ENCODE results near the gene LYRM2.
A peak's percentile ranks its signal among the peaks of the same experiment; 100 is the strongest.
"Not testable (repeated sequence)": the region's sequence is repeated elsewhere in the genome, so short reads cannot be mapped to it uniquely, and the experiment has no call there.

Gene LYRM2

DNA sequence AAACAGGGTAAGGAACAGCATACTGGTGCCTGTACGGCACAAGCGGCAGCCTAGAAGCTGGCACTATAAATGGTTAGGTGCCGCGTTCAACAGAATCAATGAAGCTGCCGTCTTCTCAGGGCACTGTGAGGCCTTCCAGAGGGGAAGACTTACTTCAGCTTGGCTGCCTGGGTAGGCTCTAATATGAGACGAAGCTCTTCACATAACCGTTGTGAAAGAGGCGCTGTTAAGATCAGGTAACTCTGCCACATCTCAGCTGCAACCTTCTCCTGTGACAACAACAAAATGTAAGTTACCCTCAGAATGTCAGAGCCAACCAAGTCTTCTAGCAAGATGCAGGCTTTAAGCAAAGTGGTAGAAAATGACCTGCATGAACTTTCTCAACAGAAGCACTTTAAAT, 12.0 kb upstream of the LYRM2 start:
- no peak for FAIRE-seq
- DNase-seq (ENCODE audit: extremely low spot score, insufficient read length, low read depth) = no peak

DNA sequence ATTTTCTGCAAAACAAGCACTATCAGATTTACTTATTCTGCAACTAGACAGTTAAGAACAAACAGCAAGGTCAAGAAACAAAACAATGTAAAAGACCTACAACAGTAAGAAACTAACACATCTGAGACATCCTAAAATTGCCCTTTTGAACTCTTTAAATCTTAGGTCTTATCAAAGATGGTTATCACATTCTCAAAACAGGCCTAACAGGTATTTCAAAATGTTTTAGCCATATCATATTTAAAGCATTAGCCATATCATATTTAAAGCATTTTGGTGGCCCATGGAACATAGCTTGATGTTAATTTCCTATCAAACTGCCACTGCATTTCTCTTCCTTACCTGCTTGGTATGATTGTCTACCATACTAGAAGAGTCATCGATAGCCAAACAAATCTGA, 11.1 kb upstream of the LYRM2 start:
- FAIRE-seq = no peak
- DNase-seq (ENCODE audit: extremely low spot score, insufficient read length, low read depth) = no peak

DNA sequence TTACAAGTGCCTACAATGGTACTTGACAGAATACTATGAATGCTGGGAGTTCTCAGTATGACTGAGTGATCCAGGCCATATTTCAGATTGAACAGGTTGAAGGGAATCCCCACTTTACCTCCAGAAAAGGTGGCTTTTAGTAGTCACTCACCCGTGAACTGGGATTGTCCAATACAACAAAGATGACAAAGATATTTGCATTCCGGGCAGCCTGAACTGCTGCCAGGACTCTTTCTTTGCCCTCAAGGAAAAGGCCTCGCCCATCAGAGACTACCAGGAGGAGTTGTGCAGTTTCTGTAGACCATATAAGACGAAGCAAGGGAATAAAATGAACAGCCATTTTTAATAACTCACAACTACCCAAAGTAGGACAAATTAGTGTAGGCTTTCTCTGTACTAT, 6.3 kb upstream of the LYRM2 start:
- FAIRE-seq = no peak

DNA sequence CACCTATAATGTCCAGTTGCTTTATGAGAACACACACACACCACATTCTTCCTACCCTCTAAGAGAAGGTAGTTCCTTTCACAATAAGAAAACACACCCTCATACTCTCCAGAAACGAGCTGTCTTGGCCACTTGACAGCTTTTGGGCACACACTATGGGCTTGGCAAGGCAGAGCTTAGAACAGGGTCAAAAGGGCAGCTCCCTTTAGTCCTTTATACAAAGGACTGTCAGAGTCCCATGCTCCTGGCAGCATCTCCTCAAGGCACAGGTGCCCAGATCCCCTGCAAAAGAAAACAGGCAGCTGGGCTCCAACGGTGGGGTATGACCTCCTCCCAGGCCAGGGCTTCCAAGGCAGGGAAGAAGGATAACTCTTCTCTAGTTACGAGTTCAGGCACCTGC, 4.9 kb upstream of the LYRM2 start:
- DNase-seq (ENCODE audit: extremely low spot score, insufficient read length, low read depth) (no peak), FAIRE-seq (no peak)

More for the DNA sequence above, 6.3 kb upstream of the LYRM2 start:
- DNase-seq (ENCODE audit: extremely low spot score, insufficient read length, low read depth) = no peak

DNA sequence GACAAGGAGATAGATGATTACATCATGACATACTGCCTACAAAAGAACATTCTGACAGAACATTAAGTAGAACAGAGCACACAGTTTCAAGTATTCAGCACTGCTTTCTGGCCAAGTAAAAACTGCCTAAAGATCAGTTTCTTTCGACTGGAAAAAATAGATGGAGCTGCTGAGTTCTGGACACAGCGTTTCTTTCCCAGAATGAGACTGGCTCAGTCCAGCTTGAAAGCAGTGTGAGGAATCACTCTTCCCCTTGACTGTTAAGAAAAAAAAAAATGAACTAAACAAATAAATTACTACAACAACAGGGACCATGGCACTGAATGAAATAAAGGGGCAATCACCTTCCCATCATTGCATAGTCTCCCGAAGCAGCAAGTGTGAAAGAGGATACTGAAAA, 4.4 kb upstream of the LYRM2 start:
- FAIRE-seq (no peak), DNase-seq (ENCODE audit: extremely low spot score, insufficient read length, low read depth) (no peak)

DNA sequence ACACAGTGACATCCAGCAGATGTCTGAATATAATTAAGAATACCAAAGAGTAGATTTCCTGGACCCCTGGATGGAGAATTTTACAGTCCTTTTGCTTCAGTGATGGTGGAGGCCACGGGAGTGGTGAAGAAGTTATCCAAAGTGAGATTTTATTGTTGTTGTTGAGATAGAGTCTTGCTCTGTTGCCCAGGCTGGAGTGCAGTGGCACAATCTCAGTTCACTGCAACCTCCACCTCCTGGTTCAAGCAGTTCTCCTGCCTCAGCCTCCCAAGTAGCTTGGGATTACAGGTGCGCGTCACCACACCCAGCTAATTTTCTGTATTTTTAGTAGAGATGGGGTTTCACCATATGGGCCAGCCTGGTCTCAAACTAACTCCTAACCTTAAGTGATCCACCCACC, 3.0 kb upstream of the LYRM2 start:
- DNase-seq (ENCODE audit: extremely low spot score, insufficient read length, low read depth); FAIRE-seq: not testable (repeated sequence)

DNA sequence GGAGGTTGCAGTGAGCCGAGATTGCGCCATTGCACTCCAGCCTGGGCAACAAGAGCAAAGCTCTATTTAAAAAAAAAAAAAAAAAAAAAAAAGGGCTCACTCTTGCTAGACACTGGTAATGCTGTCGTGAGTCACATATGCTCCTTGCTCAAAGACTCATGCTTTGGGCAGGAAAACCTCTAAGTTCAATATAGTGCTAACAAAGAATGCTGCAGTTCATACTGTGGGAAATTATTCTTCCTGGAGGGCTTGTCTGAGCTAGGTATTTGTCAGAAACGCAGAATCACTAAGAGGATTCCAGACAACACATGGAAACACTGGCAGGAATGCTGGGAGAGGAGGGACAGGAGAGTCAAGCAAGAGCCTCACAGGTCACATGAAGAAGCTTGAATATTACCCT, 2.3 kb upstream of the LYRM2 start:
- DNase-seq (ENCODE audit: extremely low spot score, insufficient read length, low read depth) (no peak), FAIRE-seq (no peak)

DNA sequence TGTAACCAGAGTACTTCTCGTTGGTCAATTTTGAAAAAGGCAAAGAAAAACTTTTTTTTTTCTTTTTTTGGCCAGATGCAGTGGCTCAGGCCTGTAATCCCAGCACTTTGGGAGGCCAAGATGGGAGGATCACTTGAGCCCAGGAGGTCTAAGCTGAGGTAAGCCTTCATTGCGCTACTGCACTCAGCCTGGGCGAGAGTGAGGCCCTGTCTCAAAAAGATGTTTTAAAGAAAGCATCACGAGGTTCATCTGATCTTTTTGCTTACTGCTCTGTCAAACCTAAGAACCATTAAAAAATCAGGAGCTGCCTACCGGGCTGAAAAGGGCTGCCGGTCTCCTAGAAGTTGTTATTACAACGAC, 607 bp downstream of the LYRM2 start:
- DNase-seq (ENCODE audit: extremely low spot score, insufficient read length, low read depth) = no peak
- no peak for FAIRE-seq

DNA sequence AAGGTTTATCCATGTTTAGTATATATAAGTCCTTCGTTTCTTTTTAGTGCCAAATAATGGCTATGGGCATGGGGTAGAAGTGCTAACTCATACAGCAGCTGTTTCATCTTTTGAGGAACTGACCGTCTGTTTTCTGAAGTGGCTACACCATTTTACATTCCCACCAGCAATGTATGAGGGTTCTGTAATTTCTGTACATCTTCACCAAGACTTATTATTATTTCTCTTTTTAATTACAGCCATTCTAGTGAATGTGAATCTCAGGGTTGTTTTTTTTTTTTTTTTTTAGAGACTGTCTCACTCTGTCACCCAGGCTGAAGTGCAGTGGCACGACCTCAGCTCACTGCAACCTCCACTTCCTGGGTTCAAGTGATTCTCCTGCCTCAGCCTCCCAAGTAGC, 2.1 kb downstream of the LYRM2 start:
- not testable (repeated sequence) for FAIRE-seq; DNase-seq (ENCODE audit: extremely low spot score, insufficient read length, low read depth)

DNA sequence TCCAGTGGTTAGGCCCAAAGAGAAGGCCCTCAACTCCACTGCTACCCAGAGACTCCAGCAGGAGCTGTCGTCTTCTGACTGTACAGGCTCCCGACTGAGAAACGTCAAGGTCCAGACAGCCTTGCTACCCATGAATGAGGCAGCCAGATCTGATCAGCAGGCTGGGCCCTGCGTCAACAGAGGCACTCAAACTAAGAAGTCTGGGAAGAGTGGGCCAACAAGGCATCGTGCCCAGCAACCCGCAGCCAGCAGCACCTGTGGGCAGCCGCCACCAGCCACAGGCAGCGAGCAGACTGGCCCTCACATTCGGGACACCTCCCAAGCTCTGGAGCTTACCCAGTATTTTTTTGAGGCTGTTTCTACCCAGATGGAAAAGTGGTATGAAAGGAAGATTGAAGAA, 8.1 kb downstream of the LYRM2 start:
- FAIRE-seq = no peak
- no peak for DNase-seq (ENCODE audit: extremely low spot score, insufficient read length, low read depth)

DNA sequence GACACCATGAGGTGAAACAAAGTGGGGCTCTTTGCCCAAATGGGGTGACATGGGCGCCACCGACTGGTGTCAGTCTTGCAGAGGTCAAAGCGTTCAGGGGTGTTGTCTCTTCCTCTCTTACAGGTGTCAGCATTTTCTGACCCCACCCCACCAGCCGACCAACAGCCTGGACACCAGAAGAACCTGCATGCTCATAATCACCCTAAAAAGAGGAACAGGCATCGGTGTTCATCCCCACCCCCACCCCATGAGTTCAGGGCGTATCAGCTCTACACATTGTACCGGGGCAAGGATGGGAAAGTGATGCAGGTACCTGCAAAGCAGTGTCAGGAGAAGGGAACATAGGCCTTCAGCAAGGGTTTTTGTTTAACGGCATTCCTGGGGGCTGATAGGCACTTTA, 14.8 kb downstream of the LYRM2 start:
- FAIRE-seq = no peak
- no peak for DNase-seq (ENCODE audit: extremely low spot score, insufficient read length, low read depth)

DNA sequence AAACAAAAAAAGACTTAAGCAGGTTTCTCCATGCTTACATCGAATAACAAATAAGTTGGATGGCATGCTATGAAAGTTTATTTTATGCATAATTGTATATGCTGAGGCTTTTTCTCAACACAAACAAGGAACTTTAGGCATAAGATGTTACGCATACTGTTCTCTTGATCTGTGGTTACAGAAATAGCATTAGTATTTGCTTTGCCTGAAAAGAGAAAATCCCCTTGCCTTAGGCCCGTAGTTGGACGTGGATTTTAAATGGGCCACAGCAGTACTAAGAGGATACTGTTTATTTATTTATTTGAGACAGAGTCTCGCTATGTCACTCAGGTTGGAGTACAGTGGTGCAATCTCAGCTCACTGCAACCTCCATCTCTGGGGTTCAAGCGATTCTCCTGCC, 19.0 kb downstream of the LYRM2 start:
- no peak for FAIRE-seq
- DNase-seq (ENCODE audit: extremely low spot score, insufficient read length, low read depth) = no peak

DNA sequence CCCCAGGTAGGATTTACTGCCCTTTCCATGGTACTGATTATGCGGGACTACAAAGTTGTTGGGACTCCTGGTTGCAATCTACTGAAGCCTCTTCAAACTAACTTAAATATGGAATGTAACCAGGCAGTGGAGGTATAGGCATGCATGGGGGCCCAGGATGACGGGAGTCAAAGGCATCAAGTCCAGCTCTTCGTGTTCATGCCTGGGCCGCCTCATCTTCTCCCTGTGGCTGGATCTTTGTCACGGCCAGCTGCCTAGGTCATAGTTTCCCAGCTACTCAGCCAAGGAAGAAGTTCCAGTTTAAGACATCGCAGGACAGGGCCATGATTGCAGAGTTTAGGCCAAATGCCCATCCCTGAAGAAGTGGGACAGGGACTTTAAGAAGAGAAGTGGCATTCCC, 20.5 kb downstream of the LYRM2 start:
- FAIRE-seq (no peak), DNase-seq (ENCODE audit: extremely low spot score, insufficient read length, low read depth) (no peak)

DNA sequence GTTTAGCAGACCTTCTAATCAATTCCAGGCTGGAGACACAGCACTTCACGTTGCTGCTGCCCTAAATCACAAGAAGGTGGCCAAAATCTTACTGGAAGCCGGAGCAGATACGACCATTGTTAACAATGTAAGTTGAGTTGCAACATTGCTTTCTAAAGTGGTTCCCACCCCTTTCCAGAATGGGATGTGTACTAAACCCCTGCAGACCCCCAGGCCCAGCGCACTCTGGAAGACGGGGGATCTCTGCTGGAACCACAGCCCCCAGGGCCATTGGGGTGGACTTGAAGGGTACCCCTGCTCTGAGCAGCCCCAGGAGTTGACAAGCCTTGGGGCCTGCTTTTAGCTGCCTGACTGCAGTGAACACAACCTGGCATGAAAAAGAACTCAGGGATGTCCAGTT, 22.0 kb downstream of the LYRM2 start:
- DNase-seq (ENCODE audit: extremely low spot score, insufficient read length, low read depth) (no peak), FAIRE-seq (no peak)

DNA sequence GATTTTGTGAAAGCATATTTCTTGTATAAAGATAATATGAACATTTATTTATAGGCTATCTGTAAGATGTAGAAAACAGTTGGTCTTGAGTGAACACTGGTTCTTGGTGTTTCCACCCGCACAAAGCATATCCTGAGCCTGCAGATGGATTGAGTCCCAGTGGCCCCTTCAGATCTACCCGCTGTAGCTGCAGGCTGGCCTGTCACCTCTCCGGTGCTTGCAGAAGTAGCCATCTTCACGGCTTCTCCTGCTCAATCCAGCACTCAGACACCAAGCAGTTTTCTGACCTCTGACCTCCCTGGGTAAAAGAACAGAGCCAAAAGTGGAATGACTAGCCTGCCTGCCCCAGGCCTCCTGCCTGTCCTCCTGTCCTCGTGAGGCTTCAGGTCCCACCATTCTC, 22.7 kb downstream of the LYRM2 start:
- no peak for FAIRE-seq
- DNase-seq (ENCODE audit: extremely low spot score, insufficient read length, low read depth) = no peak

DNA sequence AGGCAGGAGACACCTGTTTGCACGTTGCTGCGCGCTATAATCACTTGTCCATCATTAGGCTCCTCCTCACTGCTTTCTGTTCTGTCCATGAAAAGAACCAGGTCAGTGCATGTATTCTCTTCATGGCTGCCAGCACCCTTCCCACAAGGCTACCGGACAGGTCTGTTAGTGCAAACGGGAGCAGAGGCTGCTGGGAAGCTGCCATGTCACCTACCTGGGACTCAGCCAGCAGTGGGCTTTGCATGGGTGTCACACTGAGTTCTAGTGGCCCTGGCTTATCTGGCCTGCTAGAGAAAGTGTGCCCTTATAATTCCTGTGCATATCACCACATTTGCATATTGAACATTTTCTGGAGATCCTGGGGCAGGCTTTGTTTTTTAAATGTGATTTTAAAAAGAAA, 24.8 kb downstream of the LYRM2 start:
- no peak for FAIRE-seq
- no peak for DNase-seq (ENCODE audit: extremely low spot score, insufficient read length, low read depth)

DNA sequence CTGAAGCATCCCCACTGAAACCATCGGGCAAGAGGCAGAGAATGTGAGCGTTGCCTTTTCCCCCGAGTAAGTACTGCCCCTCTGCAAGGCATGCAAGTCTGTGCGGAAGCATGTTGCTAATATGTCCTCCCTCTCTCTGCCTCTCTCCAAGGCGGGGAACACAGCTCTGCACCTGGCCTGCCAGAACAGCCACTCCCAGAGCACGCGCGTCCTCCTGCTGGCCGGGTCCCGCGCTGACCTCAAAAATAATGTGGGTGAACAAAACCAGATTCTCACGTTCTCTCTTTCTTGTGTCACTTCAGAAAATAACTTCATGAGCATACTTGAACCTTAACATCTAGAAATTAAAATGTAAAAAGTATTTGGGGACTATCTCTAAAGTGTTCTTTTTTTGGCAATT, 26.4 kb downstream of the LYRM2 start:
- FAIRE-seq (no peak), DNase-seq (ENCODE audit: extremely low spot score, insufficient read length, low read depth) (no peak)

DNA sequence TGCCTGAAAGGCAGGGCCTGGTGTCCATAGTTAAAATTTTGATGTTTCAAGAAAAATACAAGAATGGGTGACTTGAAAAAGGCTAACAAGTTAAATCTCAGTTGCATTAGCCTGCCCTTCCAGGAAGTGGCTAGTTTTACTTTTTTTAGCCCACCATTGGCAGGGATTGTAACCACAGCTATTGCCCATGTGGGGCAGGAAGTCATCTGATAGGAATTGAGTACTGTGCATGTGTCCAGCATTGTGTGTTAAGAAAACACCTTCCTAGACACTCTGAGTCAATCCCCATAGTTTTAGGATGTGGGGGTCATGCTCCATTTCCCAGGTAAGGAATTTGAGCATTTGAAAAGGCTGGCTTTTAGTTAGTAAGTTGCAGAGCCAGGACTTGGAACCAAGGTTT, 26.9 kb downstream of the LYRM2 start:
- no peak for FAIRE-seq
- DNase-seq (ENCODE audit: extremely low spot score, insufficient read length, low read depth) = no peak

DNA sequence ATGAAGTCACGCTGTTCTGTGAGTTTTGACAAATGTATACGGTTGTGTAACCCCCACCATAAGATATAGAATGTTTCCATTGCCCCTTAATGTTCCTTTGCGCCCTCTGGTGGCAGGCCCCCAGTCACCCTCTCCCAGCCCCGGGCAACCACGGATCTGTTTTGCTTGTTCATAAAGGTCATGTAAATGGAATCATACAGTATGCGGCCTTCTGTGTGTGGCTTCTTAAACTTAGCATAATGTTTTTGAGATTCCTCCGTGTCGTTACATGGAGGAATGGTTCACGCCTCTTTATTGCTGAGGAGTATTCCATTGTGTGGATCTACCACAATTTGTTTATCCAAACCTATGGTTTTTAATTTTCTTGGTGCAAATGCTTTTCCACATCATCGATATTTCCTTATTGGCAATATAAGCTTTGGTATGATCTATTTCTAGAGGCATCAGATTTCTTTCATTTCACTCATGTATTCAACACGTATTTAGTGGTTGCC, 28.4 kb downstream of the LYRM2 start:
- FAIRE-seq (peak; percentile 83), DNase-seq (ENCODE audit: extremely low spot score, insufficient read length, low read depth) (peak; percentile 36)

DNA sequence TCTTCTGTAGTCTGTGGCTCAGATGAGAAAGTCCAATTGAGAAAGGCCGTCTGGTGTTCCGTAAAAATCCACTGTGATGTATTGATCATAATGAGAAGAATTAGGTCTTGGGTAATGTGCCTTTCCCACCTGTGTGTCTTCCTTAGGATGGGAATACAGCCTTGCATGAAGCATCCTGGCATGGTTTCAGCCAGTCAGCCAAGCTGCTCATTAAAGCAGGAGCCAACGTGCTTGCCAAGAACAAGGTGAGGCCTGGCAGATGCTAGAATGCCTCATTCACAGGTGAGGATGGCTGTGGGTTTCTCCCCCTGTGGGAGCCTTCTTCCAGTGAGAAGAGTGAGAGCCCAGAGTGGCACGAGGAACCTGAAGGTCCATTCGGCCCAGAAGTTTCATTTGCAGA, 32.7 kb downstream of the LYRM2 start:
- no peak for FAIRE-seq
- DNase-seq (ENCODE audit: extremely low spot score, insufficient read length, low read depth) = no peak

DNA sequence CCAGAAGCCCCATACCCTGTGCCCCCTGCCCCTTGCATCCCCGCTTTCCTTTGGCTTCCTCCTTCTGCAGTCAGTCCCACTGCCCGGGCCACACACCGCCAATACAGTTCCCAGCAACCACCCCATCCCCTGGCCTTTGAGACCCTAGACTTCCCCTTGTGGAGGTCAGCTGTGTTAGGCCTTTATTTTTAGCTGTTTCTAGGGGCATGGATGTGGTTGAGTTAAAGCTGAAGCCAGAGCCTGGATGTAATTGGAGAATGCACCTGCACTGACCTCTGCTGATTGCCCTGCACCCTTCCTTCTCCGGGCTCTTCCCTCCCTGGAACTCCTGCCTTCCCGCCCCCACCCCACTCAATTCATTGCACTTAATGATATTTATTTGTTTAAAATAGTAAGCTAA, 33.9 kb downstream of the LYRM2 start:
- FAIRE-seq = no peak
- DNase-seq (ENCODE audit: extremely low spot score, insufficient read length, low read depth) = no peak

DNA sequence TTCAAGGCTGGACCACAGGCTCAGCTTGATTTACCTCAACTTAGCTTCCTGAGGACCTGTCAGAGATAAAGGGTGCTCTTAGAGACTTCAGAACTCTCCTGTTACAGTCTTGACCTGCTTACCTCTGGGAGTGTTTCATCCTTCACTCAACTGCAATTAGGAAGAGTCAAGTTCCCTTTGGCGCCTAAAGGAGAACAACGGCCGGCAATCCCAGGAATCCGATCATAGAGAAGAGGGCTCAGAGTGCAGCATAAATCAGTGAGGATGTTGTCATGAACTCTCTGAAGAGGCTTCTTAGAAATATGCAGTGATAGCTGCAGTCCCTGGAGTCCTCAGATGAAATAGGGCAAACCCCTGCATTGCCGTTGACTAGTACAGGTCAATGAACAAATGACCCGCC, 36.4 kb downstream of the LYRM2 start:
- DNase-seq (ENCODE audit: extremely low spot score, insufficient read length, low read depth) (no peak), FAIRE-seq (no peak)

DNA sequence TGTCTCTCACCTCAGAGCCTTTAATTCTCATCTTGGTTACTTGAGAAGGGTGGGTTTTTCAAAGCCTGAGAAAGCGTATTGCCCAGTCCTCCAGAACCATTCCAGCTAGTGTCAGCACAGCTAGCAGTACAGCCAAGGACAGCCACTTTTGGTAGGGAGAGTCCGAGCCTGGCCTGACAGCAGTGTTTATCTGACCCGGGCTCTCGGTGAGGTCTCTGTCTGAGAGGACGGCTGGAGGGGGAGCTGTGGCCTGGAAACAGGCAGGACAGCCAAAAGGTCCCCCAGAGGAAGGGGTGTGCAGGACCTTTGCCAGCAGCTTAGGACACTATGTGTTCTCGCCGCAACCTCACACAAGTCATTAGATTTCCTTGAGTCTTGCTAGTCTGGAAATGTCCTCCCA, 38.8 kb downstream of the LYRM2 start:
- FAIRE-seq (no peak), DNase-seq (ENCODE audit: extremely low spot score, insufficient read length, low read depth) (no peak)
